NCI-H1930 (cell line): ENCODE measurements around the gene GTF3C1.
"Not testable (repeated sequence)": the region's sequence is repeated elsewhere in the genome, so short reads cannot be mapped to it uniquely, and the experiment has no call there.

Source experiments
- DNase-seq, 2 experiments: peaks; one replicate each; lab custom pipeline; 2025; lab: John Stamatoyannopoulos, UW

The GTF3C1 gene

GRCh38 chr16:27441998-27442397 is 107.7 kb downstream of the GTF3C1 start:
- no peak for DNase-seq

GRCh38 chr16:27441276-27441675 is 108.4 kb downstream of the GTF3C1 start:
- no peak for DNase-seq

GRCh38 chr16:27439271-27440018 is 110.3 kb downstream of the GTF3C1 start:
- no peak for DNase-seq

DNA sequence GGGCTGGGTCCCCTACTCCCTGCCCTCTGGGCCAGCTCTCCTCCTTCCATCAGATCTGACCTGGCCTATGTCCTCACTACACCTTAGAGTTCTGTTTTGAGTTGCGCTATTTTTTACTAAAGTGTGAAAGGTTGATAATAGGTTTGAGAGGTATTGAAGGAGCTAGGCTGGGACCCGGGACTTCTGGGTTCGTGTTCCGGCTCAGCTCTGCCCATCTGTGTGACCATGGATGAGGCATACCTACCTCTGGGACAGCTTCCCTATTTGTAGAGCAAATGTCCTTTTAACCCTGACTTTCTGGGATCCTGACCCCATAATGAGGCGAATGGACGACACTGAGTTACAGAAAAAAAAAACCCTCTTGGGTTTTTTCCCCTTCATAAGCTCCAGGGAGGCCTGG is 111.8 kb downstream of the GTF3C1 start:
- no peak for DNase-seq

GRCh38 chr16:27436921-27437650 is 112.6 kb downstream of the GTF3C1 start:
- no peak for DNase-seq

- no peak for DNase-seq
These were observed 113.6 kb downstream of the GTF3C1 start for GRCh38 chr16:27436065-27436464.

- DNase-seq = not testable (repeated sequence)
These were observed 114.6 kb downstream of the GTF3C1 start for GRCh38 chr16:27435146-27435545.

DNA sequence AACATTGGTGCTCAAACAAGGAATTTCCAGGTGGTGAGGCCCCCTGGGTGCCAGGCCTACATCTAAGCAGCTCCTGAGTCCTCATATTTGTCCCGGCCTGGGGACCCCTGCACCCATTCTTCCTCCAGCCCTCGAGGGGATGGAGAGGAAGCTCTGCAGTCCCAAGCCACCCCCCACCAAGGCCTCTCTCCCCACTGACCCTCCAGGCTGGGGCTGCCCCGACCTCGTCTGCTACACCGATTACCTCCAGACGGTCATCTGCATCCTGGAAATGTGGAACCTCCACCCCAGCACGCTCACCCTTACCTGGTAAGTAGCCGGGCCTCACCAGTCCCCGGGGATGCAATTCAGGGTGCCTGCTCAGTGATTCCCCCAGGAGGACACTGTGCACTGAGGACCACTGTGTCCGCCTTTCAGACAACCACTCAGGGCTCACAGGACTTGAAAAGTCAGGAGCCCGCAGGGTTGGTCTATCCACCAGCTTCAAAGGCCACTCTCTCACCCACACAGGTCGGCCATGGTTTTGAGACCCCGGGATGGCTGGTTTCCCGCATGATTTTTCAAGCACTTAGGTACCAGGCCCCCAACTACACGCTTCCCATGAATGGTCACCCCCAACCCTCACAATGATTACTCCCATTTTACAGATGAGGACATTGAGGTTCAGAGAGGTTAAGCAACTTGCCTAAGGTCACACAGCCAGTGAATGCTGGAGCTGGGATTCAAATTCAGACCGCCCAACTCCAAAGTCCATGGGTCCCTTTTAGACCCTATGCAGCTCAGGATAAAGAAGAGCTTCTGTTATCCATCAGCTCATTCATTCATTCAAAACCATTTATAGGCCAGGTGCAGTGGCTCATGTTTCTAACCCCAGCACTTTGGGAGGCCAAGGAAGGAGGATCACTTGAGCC is 115.3 kb downstream of the GTF3C1 start:
- DNase-seq = no peak

DNA sequence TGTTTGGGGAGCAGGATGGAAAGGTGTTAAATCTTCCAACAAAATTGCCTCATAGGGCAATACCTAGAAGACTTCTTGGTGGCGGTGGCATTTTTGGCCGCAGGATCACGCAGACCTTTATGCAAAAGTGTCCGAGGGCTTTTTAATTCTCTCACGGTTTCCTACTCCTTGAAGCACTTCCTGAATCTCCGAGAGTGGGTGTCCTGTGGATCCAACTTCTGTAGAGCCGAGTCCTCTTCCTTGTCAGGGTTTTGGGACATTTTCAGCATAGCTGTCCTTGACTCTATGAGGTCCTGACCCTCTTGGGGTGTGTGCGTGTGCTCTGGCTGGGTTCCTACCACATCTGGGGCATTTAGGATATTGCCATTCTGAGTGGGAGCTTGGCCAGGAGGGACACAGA is 116.1 kb downstream of the GTF3C1 start:
- DNase-seq = no peak

DNA sequence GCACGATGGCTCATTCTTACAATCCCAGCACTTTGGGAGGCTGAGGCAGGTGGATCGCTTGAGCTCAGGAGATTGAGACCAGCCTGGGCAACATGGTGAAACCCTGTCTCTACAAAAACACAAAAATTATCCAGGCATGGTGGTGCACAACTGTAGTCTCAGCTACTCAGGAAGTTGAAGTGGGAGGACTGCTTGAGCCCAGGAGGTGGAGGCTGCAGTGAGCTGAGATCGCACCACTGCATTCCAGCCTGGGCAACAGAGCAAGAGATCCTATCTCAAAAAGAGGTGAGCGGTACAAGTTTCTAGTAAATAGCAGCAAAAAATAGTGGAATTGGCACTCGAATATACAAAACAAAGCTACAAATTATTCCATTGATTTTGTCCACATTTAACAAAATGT is 116.5 kb downstream of the GTF3C1 start:
- not testable (repeated sequence) for DNase-seq

- no peak for DNase-seq
These were observed 117.2 kb downstream of the GTF3C1 start for GRCh38 chr16:27432558-27432957.

DNA sequence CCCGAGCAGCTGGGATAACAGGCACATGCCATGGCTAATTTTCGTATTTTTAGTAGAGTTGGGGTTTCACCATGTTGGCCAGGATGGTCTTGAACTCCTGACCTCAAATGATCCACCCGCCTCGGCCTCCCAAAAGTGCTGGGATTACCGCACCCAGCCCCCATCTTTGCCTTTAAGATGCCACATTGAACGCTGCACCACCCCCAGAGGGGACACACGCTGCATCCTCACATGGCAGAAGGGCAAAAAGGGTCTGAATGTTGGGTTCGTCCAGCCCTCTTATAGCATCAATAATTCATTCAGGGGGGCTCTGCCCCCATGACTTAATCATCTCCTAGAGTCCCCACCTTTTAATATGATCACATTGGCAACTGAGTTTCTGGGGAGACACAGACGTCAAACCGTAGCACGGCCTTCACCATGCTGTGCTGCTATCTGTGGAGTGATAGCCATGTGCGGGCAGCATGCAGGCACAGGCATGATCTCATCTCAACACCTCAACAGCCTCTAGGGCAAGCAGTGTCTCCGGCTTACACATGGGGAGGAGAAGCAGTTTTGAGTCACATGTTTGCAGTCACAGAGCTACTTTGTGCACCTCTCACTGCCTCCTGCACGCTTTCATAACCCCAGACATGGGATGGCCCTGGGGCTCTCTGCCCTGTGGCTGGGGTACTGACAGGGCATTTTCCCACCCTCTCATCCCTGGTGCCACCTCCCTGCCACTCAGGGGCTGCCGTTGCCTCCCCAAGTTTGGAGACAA is 117.8 kb downstream of the GTF3C1 start:
- no peak for DNase-seq

- no peak for DNase-seq
These were observed 118.7 kb downstream of the GTF3C1 start for GRCh38 chr16:27430923-27431484.

DNA sequence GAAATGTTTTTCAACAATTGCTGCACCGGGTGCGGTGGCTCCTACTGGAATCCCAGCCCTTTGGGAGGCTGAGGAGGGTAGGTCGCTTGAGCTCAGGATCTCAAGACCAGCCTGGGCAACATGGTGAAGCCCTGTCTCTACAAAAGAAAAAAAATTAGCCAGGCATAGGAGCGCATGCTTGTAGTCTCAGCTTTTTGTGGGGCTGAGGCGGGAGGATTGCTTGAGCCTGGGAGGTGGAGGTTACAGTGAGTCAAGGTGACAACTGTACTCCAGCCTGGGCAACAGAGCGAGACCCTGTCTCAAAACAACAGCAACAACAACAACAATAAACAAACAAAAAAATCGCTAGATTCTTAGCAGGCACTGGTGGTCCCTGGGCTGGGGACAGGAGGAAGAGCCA is 119.2 kb downstream of the GTF3C1 start:
- no peak for DNase-seq

- DNase-seq = no peak
These were observed 119.7 kb downstream of the GTF3C1 start for GRCh38 chr16:27429981-27430441.

- DNase-seq = no peak
These were observed 120.3 kb downstream of the GTF3C1 start for GRCh38 chr16:27429330-27429871.

GRCh38 chr16:27428026-27428785 is 121.5 kb downstream of the GTF3C1 start:
- no peak for DNase-seq

DNA sequence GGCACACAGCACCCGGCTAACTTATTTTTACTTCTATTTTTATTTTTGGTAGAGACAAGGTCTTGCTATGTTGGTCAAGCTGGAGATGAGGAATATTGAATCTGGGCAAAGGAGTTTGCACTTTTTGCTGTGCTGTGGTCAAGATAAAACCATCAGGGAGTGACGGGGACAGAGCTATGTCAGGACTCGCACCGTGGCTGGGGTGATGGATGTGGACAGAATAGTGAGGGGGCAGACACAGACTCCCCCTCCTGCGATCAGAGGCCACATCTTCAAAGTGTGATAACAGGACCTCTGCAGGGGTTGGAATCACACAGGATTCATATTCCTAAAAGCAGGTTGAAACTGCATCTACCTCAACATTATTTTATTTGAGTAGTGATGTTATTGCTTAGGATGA is 122.2 kb downstream of the GTF3C1 start:
- DNase-seq = no peak

- no peak for DNase-seq
These were observed 123.0 kb downstream of the GTF3C1 start for GRCh38 chr16:27426423-27427408.
